GM19468 (cell line): ENCODE results near the gene EMILIN3.

Experiments
- ATAC-seq: cut with Tn5 transposase; IDR thresholded peaks from one replicate; pipeline ENCODE4 v1.9.1; 2021; ENCODE audit warnings: mild to moderate bottlenecking, moderate library complexity, moderate number of reproducible peaks; ENCODE audit not compliant: unreplicated experiment; ENCODE audit errors: extremely low read depth

Gene EMILIN3

DNA sequence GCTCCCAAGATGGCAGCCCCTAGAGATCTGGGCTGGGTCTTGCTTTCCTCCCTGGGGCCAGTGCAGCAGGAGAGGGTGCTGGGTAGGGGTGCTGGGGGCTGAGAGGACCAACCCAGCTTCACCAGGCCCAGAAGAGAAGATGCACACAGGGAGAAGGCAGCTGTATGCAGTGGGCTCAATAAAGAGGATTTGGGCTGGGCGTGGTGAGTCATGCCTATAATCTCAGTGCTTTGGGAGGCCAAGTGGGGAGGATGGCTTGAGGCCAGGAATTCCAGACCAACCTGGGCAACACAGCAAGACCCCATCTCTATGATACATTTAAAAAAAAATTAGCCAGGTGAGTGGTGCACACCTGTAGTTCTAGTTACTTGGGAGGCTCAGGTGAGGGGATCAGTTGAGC, 25.7 kb upstream of the EMILIN3 start:
- ATAC-seq, result no peak

DNA sequence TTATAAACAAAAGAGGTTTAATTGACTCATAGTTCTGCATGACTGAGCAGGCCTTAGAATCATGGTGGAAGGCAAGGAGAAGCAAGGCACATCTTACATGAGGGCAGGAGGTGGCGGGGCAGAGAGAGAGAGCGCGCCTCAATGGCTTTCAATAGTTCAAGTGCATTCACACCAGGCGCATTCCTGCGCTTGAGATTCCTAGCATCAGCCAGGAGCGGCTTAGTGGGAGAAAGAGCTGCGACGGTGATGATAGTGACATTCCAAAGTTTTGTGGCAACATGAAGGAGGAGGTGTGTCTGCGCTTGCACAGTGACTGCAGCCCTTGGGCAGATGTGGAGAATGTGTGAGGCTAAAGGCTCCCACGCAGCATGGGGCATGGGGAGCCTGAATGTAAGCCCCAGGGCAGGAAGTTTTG, 25.0 kb upstream of the EMILIN3 start:
- no peak for ATAC-seq

DNA sequence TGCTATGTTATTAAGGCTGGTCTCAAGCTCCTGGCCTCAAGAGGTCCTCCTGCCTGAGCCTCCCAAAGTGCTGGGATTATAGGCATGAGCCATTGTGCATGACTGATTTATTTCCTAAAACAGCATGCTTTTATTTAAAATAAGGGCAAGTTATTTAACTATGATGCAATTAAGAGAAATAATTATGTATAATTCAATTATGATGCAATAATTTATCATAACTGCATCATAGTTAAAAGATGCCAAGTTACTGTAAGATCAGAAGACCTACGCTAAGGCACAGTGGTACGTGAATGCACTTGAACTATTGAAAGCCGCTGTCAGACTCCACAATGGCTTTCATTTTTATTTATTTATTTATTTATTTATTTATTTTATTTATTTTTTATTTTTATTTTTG, 24.3 kb upstream of the EMILIN3 start:
- ATAC-seq, result no peak

DNA sequence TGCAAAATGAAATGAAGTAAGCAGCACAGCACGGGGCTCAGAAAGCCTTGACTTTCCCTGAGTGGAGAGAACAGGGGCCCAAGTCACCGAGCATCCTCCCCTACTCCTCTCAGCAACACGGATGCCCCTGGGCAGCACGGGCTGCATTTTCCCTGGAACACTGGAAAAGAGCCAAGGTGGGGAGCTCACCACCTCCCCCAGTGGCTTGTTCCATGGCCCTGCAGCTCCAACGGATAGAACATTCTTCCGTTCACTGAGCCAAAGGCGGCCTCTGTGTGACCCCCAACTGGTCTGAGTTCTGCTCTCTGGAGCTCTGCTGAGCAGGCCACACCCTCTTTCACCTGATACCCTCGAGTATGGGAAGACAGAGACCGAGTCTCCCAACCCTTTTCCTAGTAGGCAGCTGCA, 20.8 kb upstream of the EMILIN3 start:
- ATAC-seq, result no peak

DNA sequence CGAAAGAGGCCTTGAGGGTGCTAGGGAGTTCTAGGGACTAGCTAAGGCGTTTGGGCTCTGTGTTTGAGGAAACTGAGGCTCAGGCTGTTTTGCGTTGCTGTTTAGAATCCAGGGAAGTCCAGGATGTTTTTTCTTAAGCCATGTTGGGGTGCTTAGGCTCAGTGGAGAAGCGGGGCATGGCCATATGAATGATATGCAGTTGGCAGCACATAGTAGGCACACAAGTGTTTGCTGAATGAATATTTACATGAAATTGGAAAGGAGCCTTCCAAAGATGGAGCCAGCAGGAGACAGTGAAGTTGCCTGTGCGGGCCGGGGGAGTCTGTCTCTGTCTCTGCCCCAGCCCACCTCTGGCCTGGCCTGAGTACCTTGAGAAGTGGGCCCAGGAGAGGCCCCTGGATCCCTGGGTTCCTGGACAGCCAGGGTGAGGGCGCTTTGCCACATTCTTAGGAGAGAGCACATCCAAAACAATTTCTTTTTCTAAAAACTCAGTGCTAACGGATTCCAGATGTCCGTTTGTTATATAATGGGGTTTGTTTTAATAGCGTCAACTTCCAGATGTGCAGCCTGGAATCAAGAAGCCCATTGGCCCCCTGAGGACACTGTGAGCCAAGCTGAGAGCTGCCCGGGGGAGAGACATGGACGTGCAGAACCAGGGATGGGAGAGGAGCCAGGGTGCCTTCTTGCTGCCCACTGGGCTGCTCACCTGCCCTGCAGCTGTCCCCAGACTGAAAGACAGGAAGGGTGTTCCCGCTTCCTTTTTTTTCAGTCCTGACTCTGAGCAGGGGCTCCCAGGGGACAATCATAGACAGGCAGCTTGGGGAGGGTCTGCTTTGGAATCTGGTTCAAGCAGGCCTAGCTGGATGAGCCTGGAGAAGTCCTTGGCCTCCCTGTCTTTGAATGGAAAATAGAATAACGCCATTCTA, 20.1 kb upstream of the EMILIN3 start:
- no peak for ATAC-seq

DNA sequence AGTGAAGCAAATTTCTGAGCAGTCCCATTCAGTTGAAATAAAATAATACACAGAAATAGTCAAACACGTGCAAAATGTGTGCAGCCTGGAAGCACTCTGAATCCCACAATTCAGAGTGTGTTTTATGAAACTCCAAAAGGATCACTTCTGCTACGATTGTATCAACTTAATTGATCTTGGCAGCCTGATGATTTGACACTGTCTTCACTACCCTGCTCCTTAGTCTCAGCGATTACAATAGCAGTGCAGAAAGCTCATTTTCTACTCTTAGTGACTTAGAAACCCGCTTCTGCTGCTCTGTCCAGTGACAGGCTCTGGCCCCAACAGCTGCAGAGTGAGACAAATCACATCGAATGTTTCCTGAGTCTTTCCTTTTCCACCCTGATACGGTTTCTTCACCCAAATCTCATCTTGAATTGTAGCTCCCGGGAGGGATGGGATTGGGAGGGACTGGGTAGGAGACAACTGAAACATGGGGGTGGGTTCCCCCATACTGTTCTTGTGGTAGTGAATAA, 16.2 kb upstream of the EMILIN3 start:
- no peak for ATAC-seq

DNA sequence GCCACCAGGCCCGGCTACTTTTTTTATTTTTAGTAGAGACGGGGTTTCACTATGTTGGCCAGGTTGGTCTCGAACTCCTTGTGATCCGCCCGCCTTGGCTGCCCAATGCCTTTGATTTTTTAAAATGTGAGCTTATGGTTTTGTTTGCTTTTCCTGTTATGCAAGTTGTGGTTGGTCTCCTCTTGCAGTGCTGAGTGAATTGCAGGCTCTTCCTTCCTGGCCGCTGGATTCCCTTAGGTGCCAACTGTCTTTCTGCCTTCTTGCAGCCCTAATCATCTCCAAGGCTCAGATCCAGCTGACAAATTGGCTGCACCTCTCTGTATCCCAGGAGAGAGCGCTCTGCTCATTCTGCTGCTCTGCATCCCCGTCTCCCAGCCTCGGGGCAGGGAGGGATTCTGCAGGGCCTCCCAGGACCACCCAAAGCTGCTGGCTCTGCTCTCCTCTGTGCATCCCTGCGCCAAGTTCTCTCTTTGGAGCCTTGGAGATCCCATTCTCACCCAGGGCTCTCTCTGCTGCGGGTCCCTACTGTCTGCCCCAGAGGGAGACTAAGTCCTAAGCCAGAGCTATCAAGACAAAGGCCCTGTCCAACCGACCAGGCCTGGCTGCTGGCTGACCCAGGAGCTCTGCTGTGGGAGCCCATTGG, 14.1 kb upstream of the EMILIN3 start:
- no peak for ATAC-seq

DNA sequence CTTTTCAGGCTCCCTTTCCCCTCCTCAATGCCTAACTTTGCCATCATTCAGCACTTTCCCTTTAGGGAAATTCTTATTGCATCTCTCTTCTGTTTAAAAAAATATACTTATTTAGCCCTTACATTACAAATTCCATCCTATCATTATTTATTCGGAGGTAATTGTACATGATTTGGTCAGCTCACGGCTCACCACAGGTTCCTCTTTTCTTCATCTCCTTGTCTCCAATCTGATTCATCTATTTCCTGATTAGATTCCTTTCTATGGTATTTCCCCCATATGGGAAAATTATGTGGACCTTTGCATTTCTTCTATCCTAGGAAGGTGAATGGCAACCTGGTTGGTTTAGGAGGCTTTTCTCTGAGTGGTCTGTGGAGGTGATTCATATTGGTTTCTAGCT, 12.9 kb upstream of the EMILIN3 start:
- ATAC-seq, result no peak

DNA sequence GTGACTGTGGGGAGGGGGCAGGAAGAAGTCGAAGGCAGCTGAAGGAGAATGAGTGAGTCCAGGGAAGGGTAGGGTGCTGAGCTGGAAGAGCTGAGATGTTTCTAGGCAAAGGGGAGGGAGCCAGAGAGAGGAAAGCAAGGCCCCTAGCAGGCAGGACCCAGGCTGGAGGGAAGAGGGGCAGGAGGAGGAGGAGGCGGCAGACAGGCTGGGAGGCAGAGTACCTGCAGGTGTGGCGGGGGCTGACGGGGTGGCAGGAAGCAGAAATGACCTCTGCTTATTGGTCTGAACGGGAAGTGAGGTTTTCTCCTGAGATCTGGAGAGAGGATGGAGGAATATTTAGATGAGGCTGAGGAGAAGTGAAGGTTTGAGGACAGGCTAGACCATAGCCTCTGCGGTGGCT, 10.7 kb upstream of the EMILIN3 start:
- ATAC-seq, result no peak

DNA sequence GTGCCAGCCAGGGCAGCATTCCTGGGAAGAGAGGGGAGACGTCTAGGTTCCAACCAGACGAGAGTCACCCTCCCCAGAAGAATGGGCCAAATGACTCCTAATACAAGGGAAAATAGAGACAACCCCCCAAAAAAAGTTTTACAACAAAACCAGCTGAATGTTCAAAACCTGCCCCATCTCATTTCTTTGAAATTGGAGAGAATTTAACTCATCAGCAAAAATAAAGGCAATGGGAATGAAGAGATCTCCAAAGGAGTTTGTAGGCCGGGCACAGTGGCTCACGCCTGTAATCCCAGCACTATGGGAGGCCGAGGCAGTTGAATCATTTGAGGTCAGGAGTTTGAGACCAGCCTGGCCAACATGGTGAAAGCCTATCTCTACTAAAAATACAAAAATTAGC, 9.7 kb upstream of the EMILIN3 start:
- no peak for ATAC-seq

DNA sequence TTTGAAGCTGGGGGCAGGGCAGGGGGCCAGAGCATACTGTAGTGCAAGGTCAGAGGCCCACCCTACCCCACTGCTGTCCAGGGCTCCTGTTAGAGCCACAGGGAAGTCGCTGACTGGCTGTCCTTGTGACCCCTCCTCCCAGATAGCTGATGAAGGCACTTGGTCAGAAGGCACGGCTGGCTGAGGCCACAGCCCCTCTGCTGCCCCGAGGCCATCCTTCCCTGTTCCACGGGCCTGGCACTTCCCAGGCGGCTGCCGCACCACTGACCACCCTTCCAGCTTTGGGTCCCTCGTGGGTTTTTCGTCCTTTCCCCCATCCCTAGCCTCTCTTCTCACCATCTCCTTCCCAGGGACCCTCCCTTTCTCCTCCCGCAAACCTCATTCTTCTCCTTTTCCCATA, 9.2 kb upstream of the EMILIN3 start:
- no peak for ATAC-seq

DNA sequence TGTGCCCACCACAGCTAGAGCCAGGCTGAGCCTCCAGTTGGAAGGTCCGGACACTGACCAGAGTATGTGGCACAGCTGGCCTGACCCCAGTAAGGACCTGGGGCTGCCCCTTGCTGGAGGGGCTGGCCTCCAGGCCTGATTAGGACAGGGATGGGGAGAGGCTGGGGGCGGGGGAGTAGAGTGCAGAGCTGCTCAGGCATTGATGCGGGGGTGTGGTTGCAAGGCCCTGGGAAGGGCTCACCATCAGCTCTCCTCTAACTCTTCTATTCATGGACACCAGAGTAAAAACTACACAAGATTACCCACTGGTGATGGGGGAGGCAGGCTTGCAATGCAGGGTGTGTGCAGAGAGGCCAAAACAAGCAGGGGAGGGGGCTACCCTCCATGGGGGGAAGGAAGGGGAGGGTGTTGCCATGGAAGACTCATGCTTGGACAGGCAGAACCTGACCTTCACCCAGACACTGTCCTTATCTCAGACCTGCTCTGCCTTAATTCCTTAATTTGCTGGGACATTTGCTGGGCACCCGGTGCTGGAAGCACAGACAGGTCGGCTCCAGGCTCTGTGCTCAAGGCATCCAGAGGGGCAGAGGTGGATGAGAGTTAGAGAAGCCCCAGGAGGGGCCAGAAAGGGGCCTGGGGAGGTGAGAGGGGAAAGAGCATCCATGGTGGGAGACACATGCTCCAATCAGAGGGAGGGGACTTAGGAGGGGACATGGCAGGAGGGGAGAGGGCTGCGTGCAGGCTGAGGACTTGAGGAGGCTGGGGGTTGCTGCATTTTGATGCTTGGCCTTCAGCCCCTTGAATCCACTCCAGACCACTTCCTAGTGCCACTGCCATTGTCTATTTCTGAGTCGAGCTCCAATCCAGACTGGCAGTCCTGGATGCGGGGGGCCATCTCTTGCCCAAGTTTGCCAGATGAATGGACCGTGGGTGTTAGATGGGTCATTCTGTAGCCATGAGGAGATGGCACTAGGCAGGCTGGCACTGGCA, 7.6 kb upstream of the EMILIN3 start:
- no peak for ATAC-seq

DNA sequence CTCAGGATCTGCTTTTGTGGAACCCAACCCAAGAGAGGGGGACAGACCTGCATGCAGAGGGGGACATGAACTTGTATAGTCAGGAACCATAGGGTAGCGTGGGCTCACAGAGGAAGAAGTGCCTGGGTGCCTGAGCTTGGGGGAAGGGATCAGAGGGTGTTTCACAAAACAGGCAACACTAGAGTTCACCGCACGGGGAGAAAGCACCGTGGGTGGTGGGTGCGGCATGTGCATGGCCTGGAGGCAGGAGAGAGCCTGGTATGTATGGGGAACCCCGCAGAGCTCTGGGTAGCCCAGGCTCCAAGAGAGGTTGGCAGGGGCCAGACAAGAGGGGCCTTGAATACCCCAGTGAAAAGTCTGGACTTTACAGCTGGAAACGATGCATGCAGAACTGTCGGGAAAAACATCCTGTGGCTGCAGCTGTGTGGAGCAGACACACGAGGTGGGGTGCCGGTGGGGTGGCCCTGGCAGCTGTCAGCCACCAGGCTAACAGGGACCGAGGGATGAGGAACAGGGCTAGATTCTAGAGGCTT, 6.7 kb upstream of the EMILIN3 start:
- no peak for ATAC-seq

DNA sequence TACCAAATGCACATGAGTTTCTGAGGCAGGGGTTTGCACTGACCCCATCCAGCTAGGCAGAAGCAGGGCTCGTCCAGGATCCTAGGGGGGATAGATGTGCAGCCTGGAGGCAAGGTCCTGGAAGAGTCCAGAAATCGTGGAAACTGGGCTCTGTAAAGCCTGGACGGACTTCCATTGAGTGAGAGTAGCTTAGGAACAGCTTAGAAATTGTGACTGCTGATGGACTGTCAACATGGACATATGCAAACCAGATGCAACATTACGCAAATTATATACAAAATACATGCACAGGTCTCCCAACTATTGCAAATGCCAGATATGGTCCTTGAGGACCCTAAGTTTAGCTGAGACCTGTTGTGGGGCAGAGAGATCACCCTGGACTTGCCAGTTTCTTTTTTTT, 4.8 kb upstream of the EMILIN3 start:
- no peak for ATAC-seq

DNA sequence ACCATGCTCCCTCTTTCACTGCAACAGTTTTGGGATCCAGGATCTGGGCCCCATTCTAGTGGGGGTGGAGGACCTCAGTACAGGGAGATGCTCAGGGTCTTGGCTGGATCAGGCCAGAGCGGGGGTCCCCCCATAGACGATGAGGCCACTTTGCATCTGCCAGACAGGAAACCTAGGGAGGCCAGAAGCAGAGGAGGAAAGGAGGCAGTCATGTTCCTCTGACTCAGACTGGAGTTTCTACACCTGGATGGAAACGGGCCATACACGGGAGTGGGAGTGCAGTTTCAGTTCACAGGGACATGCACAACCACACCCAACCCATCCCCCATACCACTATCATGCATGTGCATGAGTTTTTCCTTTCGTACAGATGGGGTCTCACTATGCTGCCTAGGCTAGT, 3.6 kb upstream of the EMILIN3 start:
- no peak for ATAC-seq

DNA sequence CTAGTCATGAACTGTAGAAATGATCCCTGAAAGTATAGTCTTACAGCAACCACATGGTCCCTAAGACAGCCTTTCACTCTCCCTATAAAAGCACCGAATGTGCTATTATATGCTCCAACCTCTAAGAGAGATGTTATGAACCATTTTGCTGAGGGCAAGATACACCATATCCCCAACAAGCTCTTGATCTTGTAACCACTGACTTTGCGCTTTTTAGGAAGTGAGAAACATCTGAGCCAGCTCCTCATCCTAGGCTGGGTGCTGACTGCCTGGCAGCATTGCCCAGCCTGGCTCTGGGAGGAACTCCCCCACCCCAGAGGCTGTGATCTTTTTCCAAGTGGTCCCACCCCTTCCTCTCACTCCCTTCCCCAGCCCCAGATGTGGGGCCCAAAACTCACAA, 3.1 kb upstream of the EMILIN3 start:
- no peak for ATAC-seq

DNA sequence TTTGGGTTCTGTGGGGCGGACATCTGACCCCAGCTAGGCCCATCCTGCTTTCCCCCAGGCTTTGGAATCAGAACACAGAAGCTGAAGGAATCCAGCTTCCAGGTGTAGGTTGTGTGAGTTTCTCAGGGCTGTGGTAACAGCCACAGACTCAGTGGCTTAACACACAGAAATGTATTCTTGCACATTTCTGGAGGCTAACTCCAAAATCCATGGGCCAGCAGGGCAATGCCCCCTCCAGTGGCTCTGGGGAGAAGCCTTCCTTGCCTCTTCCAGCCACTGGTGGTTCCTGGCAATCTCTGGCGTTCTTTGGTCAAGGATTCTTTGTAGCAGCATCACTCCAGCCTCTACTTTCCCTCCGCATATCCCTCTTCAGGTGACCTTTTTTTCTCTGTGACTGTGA, 1.3 kb upstream of the EMILIN3 start:
- ATAC-seq, result no peak

DNA sequence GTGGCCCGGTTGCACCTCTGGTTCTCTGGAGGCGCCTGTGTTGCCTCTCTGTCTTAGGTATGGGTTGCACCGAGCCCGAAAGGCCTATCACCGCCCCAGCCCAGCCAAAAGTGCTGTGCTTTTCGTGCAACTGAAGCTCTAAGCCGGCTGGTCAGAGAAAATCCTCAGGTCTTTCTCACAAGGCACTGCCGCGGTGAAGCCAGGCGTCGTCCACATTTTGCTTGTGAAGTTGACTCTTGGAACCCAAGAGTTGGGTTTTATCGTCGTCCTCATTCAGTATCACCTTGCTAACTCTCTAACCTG, 726 bp upstream of the EMILIN3 start:
- no peak for ATAC-seq

DNA sequence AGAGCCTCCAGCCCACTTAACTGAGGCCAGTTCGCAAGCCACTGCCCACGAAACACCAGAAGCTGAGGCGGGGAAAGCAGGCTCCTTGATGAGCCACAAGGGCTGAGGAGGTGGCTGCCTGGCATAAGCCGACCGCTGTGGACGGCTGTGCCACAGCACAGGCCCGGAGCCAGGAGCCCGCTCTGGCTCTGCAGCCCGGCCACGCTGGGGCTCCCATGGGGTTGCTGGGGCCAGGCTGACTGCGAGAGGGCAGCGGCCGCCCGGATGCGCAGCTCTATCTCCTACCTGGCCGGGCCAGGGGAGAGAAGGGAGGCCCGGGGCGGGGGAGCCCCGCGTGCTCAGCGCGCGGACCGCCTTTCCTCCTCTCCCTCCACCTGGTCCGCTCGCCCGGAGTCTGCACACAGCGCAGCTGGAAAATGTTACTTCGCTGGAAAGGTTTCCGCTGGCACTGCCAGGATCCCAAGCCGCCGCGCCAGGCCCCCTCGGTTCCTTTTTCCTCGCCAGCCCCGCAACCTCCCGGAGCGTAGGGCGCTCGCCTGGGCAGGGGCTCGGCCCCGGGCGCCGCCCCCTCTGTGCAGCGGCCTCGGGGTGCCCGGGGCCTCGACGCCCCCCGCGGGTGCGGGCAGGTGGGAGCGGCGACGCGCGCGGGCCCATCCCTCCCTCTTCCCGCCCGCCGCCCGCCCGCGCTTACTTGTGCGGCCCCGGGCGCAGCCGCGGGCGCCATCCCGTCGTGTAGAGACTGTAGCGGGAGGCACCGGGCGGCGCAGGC, 657 bp downstream of the EMILIN3 start:
- no peak for ATAC-seq
